A375 (cell line): Measurements from ENCODE around the gene LRRC32. TPM values are rescaled to one million over a fixed set of nuclear protein-coding genes. Genes with fewer than 3 reads are reported as not detected.

Source experiments
- total RNA-seq: library from RNA; depleted of rRNA; stranded (reverse); fragments of >200 nt; shearing (Covaris generic); gene quantifications from 2 replicates; pipeline ENCODE4 v1.2.3, GENCODE V29; 2014; rRNA removed

The LRRC32 gene
- total RNA-seq: not detected in 2 replicates

GRCh38 chr11:76670485-76671236 lies at the start of gene LRRC32:
Gene LRRC32, minus strand, starts transcription at chr11:76670747. Its CDS starts 4,793 bp downstream, at chr11:76665954.

Other genes with a start within 250 kb of the LRRC32 start
- gene EMSY, start 225.7 kb downstream of the LRRC32 start, total RNA-seq: 25.6 and 34.3 TPM in 2 replicates
- gene TSKU, start 112.6 kb upstream of the LRRC32 start, total RNA-seq: 16.9 and 20.6 TPM in 2 replicates
- 5.0 and 15.5 TPM in 2 replicates for gene ACER3, start 190.2 kb upstream of the LRRC32 start, total RNA-seq